Activated CD4-positive, alpha-beta memory T cell treated with anti-CD3 and anti-CD28 coated beads, Interleukin-2, amount 10 ng/mL, durations not matched to agents 7 days and 5 days (primary cell): Measurements from ENCODE around the gene DYNC2H1. TPM values are rescaled to one million over a fixed set of nuclear protein-coding genes. Genes with fewer than 3 reads are reported as not detected.

Source experiments
- CTCF ChIA-PET: fragments of 350-600 bp; sonication (Branson Sonifier 250); formaldehyde crosslinking; loops from one replicate; lab custom pipeline; 2021; ENCODE audit warnings: antibody characterized with exemption, inconsistent platforms; lab: Charles Lee
- POLR2A ChIA-PET: fragments of 350-600 bp; sonication (Branson Sonifier 250); formaldehyde crosslinking; loops from one replicate; lab custom pipeline; 2021; ENCODE audit warnings: antibody characterized with exemption; lab: Charles Lee
- DNase-seq: peaks from one replicate; pipeline ENCODE4 v3.0.0-alpha.2; 2020
- H3K27ac Mint-ChIP-seq: one replicate; pipeline ENCODE4 v1.8.0; 2021; ENCODE audit warnings: mild to moderate bottlenecking, mixed read lengths
- H3K27me3 Mint-ChIP-seq: one replicate; pipeline ENCODE4 v1.8.0; 2021; ENCODE audit warnings: mixed read lengths
- H3K36me3 Mint-ChIP-seq: one replicate; pipeline ENCODE4 v1.8.0; 2021; ENCODE audit warnings: low read depth, mixed read lengths
- H3K4me1 Mint-ChIP-seq: one replicate; pipeline ENCODE4 v1.8.0; 2021; ENCODE audit warnings: mixed read lengths
- H3K4me3 Mint-ChIP-seq: one replicate; pipeline ENCODE4 v1.8.0; 2021; ENCODE audit warnings: mild to moderate bottlenecking, mixed read lengths
- H3K9me3 Mint-ChIP-seq: one replicate; pipeline ENCODE4 v1.8.0; 2021; ENCODE audit warnings: mixed read lengths
- total RNA-seq, 2 experiments: library from RNA; stranded (reverse); gene quantifications; one replicate each; pipeline ENCODE4 v1.2.3, GENCODE V29; 2021

DYNC2H1 gene
- total RNA-seq, 2 experiments from 2014 or later: 3.0 to 3.1 TPM

- H3K9me3 Mint-ChIP-seq: no peaks in the 10 kb centered on the region
- no peaks in the 10 kb centered on the region for H3K27me3 Mint-ChIP-seq
- no peak overlapping the region for H3K27ac Mint-ChIP-seq
- H3K4me1 Mint-ChIP-seq: no peaks in the 10 kb centered on the region
- H3K36me3 Mint-ChIP-seq: no peaks in the 10 kb centered on the region
- POLR2A ChIA-PET: no interaction called here
- no peak for DNase-seq
- CTCF ChIA-PET: no interaction called here
- H3K4me3 Mint-ChIP-seq: no peak overlapping the region
These were observed 55.0 kb downstream of the DYNC2H1 start for GRCh38 chr11:103164093-103164796.

GRCh38 chr11:103167166-103167565 is 57.9 kb downstream of the DYNC2H1 start:
- H3K27ac Mint-ChIP-seq: no peak overlapping the region
- H3K36me3 Mint-ChIP-seq: no peaks in the 10 kb centered on the region
- no peaks in the 10 kb centered on the region for H3K9me3 Mint-ChIP-seq
- H3K4me1 Mint-ChIP-seq: no peaks in the 10 kb centered on the region
- DNase-seq: no peak
- ChIA-PET POLR2A (no interaction called here), CTCF (interaction anchor here (0.7 kb wide), 1 partner anchor 82 kb away, joined by 4 read pairs; no protein-coding TSS in a partner anchor)
- H3K4me3 Mint-ChIP-seq: no peak overlapping the region
- no peaks in the 10 kb centered on the region for H3K27me3 Mint-ChIP-seq

GRCh38 chr11:103170865-103171264 is 61.6 kb downstream of the DYNC2H1 start:
- H3K4me1 Mint-ChIP-seq: no peaks in the 10 kb centered on the region
- DNase-seq: no peak
- no peak overlapping the region for H3K4me3 Mint-ChIP-seq
- H3K27me3 Mint-ChIP-seq: no peaks in the 10 kb centered on the region
- no peaks in the 10 kb centered on the region for H3K36me3 Mint-ChIP-seq
- CTCF ChIA-PET: no interaction called here
- no peak overlapping the region for H3K27ac Mint-ChIP-seq
- POLR2A ChIA-PET: no interaction called here
- H3K9me3 Mint-ChIP-seq: no peaks in the 10 kb centered on the region

- DNase-seq: no peak
- Mint-ChIP-seq H3K27me3 (no peaks in the 10 kb centered on the region), H3K27ac (no peak overlapping the region), H3K9me3 (no peaks in the 10 kb centered on the region), H3K36me3 (no peaks in the 10 kb centered on the region), H3K4me3 (no peak overlapping the region), H3K4me1 (no peaks in the 10 kb centered on the region)
- ChIA-PET CTCF (no interaction called here), POLR2A (interaction anchor here (1.6 kb wide), 1 partner anchor 9 kb away, joined by 3 read pairs; no protein-coding TSS in a partner anchor)
These were observed 66.4 kb downstream of the DYNC2H1 start for GRCh38 chr11:103175461-103176129.

- Mint-ChIP-seq H3K36me3 (no peaks in the 10 kb centered on the region), H3K9me3 (no peaks in the 10 kb centered on the region), H3K4me3 (no peak overlapping the region), H3K4me1 (peaks cover 14% of the 10 kb centered on the region), H3K27ac (no peak overlapping the region), H3K27me3 (no peaks in the 10 kb centered on the region)
- ChIA-PET POLR2A (interaction anchor here (0.8 to 0.9 kb wide), 2 partner anchors 10 to 72 kb away, joined by 3 read pairs; no protein-coding TSS in a partner anchor), CTCF (interaction anchor here (1.1 kb wide), 1 partner anchor 75 kb away, joined by 8 read pairs; the partner anchor contains the start of gene DYNC2H1)
- no peak for DNase-seq
These were observed 74.9 kb downstream of the DYNC2H1 start for GRCh38 chr11:103183981-103184611.

- Mint-ChIP-seq H3K27ac (no peak overlapping the region), H3K4me1 (no peaks in the 10 kb centered on the region), H3K27me3 (no peaks in the 10 kb centered on the region), H3K4me3 (no peak overlapping the region), H3K36me3 (no peaks in the 10 kb centered on the region), H3K9me3 (no peaks in the 10 kb centered on the region)
- POLR2A ChIA-PET: interaction anchor here (0.6 kb wide), 1 partner anchor 11 kb away, joined by 3 read pairs; no protein-coding TSS in a partner anchor
- CTCF ChIA-PET: interaction anchor here (0.7 to 1.3 kb wide), 3 partner anchors 206 to 398 kb away, joined by 3 to 4 read pairs (median 3); no protein-coding TSS in a partner anchor
- no peak for DNase-seq
These were observed 92.9 kb downstream of the DYNC2H1 start for GRCh38 chr11:103202048-103202651.

GRCh38 chr11:103210543-103210942 is 101.3 kb downstream of the DYNC2H1 start:
- no peak for DNase-seq
- no peaks in the 10 kb centered on the region for H3K4me1 Mint-ChIP-seq
- CTCF ChIA-PET: no interaction called here
- POLR2A ChIA-PET: no interaction called here
- H3K9me3 Mint-ChIP-seq: no peaks in the 10 kb centered on the region
- no peaks in the 10 kb centered on the region for H3K27me3 Mint-ChIP-seq
- H3K4me3 Mint-ChIP-seq: no peak overlapping the region
- H3K27ac Mint-ChIP-seq: no peak overlapping the region
- no peaks in the 10 kb centered on the region for H3K36me3 Mint-ChIP-seq

- no peak for DNase-seq
- no peaks in the 10 kb centered on the region for H3K27me3 Mint-ChIP-seq
- no peaks in the 10 kb centered on the region for H3K4me1 Mint-ChIP-seq
- ChIA-PET POLR2A (no interaction called here), CTCF (no interaction called here)
- no peaks in the 10 kb centered on the region for H3K9me3 Mint-ChIP-seq
- no peaks in the 10 kb centered on the region for H3K36me3 Mint-ChIP-seq
- H3K27ac Mint-ChIP-seq: no peak overlapping the region
- no peak overlapping the region for H3K4me3 Mint-ChIP-seq
These were observed 106.6 kb downstream of the DYNC2H1 start for GRCh38 chr11:103215812-103216211.

GRCh38 chr11:103220133-103220532 is 110.9 kb downstream of the DYNC2H1 start:
- Mint-ChIP-seq H3K9me3 (no peaks in the 10 kb centered on the region), H3K27me3 (no peaks in the 10 kb centered on the region), H3K27ac (no peak overlapping the region), H3K36me3 (no peaks in the 10 kb centered on the region), H3K4me3 (no peak overlapping the region), H3K4me1 (no peaks in the 10 kb centered on the region)
- CTCF ChIA-PET: no interaction called here
- DNase-seq: no peak
- POLR2A ChIA-PET: no interaction called here

- Mint-ChIP-seq H3K9me3 (no peaks in the 10 kb centered on the region), H3K36me3 (no peaks in the 10 kb centered on the region), H3K27ac (no peak overlapping the region), H3K4me1 (no peaks in the 10 kb centered on the region), H3K4me3 (no peak overlapping the region), H3K27me3 (no peaks in the 10 kb centered on the region)
- no peak for DNase-seq
- POLR2A ChIA-PET: no interaction called here
- CTCF ChIA-PET: no interaction called here
These were observed 113.6 kb downstream of the DYNC2H1 start for GRCh38 chr11:103222806-103223205.

GRCh38 chr11:103228807-103229206 is 119.6 kb downstream of the DYNC2H1 start:
- H3K4me1 Mint-ChIP-seq: no peaks in the 10 kb centered on the region
- ChIA-PET POLR2A (no interaction called here), CTCF (no interaction called here)
- H3K27me3 Mint-ChIP-seq: no peaks in the 10 kb centered on the region
- H3K4me3 Mint-ChIP-seq: no peak overlapping the region
- no peaks in the 10 kb centered on the region for H3K36me3 Mint-ChIP-seq
- no peak for DNase-seq
- H3K27ac Mint-ChIP-seq: no peak overlapping the region
- H3K9me3 Mint-ChIP-seq: no peaks in the 10 kb centered on the region

- H3K4me3 Mint-ChIP-seq: no peak overlapping the region
- no peak overlapping the region for H3K27ac Mint-ChIP-seq
- H3K36me3 Mint-ChIP-seq: no peaks in the 10 kb centered on the region
- DNase-seq: no peak
- POLR2A ChIA-PET: no interaction called here
- CTCF ChIA-PET: no interaction called here
- no peaks in the 10 kb centered on the region for H3K27me3 Mint-ChIP-seq
- H3K9me3 Mint-ChIP-seq: no peaks in the 10 kb centered on the region
- no peaks in the 10 kb centered on the region for H3K4me1 Mint-ChIP-seq
These were observed 125.7 kb downstream of the DYNC2H1 start for GRCh38 chr11:103234974-103235373.

GRCh38 chr11:103241574-103241973 is 132.3 kb downstream of the DYNC2H1 start:
- H3K27ac Mint-ChIP-seq: no peak overlapping the region
- ChIA-PET POLR2A (no interaction called here), CTCF (no interaction called here)
- no peaks in the 10 kb centered on the region for H3K4me1 Mint-ChIP-seq
- no peak for DNase-seq
- no peaks in the 10 kb centered on the region for H3K36me3 Mint-ChIP-seq
- no peaks in the 10 kb centered on the region for H3K9me3 Mint-ChIP-seq
- no peaks in the 10 kb centered on the region for H3K27me3 Mint-ChIP-seq
- H3K4me3 Mint-ChIP-seq: no peak overlapping the region
